NCI-H526 treated with DMSO at 0.1 percent for 48 hours (cell line): ENCODE measurements around the gene PCNT.

Experiments
- DNase-seq: peaks from one replicate; lab custom pipeline; 2025; lab: John Stamatoyannopoulos, UW

Gene PCNT

GRCh38 chr21:46409641-46410406 is 85.9 kb downstream of the PCNT start:
- no peak for DNase-seq

DNA sequence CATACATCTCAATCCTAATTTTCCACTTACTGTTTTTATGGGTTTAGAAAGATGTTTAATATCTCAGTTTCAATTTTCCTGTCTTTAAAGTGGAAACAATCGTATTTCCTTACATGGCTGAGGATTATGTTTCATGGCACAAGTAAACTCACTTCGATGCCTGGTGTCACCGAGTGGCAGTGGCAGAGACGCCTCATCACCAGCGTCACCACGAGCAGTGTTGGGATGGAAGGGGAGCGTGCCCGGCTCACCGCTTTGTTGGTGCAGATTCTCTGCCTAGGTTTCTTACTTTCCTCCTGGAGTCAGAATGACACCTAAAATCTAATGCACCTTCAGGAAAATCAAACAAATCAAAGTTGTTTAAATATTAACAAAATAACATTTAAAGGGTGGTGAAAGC is 86.6 kb downstream of the PCNT start:
- no peak for DNase-seq

DNA sequence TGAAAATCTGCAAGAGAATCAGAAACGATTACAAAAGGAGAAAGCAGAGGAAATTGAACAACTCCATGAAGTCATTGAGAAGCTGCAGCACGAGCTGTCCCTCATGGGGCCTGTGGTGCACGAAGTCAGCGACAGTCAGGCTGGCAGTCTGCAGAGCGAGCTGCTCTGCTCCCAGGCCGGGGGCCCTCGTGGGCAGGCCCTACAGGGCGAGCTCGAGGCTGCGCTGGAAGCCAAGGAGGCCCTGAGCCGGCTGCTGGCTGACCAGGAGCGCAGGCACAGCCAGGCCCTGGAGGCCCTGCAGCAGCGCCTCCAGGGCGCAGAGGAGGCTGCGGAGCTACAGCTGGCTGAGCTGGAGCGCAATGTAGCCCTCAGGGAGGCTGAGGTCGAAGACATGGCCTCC is 87.3 kb downstream of the PCNT start:
- DNase-seq: no peak

DNA sequence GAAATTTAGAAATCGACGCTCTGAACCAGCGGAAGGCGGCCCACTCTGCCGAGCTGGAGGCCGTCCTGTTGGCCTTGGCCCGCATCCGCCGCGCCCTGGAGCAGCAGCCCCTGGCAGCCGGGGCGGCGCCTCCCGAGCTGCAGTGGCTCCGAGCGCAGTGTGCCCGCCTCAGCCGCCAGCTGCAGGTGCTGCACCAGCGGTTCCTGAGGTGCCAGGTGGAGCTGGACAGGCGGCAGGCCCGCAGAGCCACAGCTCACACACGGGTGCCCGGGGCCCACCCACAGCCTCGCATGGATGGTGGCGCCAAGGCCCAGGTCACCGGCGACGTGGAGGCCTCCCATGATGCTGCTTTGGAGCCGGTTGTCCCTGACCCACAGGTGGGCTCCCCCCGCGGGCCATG is 87.7 kb downstream of the PCNT start:
- DNase-seq: no peak

GRCh38 chr21:46412521-46413364 is 88.8 kb downstream of the PCNT start:
- DNase-seq: no peak

DNA sequence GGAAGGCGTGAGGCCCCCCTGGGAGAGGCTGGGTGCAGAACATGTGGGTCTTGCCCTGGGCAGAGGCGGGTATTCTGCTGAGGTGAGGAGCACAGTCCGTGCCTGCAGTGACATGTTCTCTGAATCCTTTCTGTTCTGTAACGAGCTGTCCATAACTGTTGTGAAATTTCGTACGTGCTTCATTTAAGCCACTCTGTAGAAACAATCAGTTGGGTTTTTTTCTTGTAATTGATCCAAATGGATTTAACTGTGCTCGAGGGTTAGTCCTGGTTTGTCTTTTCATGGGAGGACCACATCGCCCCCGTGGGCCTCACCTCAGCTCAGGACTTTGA is 89.4 kb downstream of the PCNT start:
- DNase-seq: no peak

- no peak for DNase-seq
Observed at GRCh38 chr21:46414965-46415275, 91.0 kb downstream of the PCNT start.

DNA sequence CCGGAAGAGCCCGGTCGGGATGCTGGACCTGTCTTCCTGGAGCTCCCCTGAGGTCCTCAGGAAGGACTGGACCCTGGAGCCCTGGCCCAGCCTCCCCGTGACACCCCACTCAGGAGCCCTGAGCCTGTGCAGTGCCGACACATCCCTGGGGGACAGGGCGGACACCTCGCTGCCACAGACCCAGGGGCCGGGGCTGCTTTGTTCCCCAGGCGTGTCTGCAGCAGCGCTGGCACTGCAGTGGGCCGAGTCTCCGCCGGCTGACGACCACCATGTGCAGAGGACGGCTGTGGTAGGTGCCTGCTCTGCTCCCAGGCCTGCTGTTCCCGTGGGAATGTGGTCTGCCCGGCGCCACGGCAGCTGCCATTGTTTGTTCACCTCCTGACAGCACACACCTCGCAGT is 92.6 kb downstream of the PCNT start:
- DNase-seq: no peak

- no peak for DNase-seq
Observed at GRCh38 chr21:46418265-46418946, 94.5 kb downstream of the PCNT start.

DNA sequence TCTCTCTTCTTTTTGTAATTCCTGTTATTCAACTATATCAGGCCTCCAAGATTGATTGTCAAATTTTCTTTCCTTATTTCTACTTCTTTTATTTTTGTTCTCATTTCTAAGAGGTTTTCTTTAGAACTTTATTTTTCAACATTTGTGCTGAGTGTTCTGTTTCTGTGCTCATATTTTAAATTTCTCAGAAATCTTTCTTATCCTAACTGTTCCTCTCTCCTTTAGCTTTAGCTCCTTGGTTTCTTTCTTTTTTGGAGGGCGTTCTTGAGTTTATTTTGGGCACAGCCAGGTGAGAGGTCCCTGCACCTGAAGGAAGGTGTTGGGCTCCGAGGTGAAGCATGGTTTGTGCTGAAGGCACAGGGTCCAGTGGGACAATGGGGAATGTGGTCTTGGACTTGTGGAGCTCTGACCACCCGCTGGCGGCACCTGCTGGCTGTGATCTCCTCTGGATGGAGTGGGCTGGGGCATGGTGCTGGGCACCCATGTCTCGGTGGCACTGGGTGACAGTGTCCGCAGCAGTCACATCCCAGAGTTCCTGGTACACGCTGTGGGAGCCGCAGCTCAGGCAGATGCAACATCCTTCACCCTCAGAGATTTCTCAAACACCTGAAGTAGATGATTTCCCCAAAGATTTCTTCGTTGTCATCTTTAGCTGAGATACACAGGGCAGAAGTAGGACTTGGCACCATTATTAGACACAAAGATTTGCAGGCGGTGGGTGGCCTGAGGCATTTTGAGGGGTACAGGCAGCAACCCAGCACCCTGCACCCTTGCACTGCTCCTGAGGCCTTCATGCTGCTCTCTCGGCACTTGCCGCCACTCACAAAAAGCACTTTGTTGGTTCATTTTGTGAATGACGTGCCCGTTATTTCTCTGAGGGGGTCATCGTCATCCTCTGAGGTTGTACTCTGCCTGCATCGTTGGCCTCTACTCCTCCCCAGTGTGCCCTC is 96.6 kb downstream of the PCNT start:
- DNase-seq: no peak

DNA sequence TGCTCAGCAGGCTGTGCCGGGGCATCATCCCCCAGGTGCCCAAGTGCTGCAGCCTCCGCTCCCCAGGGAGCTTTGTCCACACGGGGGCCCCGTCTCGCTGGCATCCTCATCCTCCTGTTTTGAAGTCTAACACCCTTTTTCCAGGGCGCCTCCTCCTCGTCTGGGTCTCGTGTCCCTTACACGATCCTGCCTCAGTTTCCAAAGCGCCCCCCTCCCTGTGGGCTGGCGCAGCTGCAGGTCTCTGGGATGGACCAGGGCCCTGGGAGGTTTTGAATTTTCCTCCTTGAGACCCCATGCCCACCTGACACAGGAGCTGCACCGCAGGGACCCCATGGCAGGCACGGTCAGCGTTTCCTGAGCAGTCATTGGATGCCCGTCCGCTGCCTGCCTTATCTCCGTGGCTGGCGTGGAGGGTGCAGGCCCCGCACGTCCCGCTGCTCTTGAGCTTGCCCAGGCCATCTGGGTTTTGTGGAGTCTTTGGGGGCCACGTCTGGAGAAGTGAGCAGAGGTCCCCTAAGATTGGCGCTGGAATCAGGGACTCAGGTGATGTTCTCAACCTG is 97.3 kb downstream of the PCNT start:
- no peak for DNase-seq

- DNase-seq: no peak
Observed at GRCh38 chr21:46421756-46422555, 98.0 kb downstream of the PCNT start.

DNA sequence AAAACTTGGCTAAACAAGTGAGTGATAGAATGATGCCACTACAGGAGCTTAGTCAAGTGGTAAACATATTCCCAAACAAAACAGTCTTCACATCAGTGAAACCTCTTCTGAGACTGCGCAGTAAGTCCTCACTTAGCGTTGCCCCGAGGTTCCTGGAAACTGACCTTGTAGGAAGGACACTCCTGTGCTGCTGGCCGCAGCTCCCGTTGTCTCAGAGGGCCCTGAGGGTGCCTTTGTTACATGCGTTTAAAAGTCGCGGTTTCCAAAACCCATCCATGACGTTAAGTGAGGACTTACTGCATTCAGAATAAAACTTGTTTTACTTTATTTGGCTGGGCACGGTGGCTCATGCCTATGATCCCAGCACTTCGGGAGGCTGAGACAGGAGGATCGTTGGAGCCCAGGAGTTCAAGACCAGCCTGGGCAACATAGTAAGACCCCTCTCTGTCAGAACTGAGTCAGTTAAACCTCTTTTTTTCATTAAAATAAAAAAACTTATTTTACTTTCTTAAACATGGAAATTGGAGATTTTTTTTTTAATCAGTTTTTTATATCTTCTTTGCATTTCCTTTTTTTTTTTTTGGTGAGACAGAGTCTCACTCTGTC is 98.8 kb downstream of the PCNT start:
- no peak for DNase-seq

DNA sequence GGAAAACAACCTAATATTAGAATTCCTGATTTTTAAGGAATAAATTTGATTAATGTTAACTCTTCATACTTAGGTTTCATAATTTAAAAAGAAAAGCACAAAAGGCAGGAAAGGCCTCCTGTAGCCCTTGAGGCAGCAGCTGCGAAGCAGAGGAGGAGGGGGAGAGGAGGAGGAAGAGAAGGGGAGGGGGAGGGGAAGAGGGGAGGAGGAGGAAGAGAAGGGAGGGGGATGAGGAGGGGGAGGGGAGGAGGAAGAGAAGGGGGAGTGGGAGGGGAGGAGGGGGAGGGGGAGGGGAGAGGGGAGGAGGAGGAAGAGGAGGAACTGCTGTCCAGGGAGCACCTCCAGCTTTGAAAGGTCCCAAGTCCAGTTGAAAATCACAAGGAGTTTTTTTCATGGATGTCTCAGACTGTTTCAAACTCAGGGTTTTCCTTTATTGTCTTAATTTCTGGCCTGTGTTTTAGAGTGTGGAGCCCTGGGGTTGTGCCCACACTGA is 99.6 kb downstream of the PCNT start:
- no peak for DNase-seq

DNA sequence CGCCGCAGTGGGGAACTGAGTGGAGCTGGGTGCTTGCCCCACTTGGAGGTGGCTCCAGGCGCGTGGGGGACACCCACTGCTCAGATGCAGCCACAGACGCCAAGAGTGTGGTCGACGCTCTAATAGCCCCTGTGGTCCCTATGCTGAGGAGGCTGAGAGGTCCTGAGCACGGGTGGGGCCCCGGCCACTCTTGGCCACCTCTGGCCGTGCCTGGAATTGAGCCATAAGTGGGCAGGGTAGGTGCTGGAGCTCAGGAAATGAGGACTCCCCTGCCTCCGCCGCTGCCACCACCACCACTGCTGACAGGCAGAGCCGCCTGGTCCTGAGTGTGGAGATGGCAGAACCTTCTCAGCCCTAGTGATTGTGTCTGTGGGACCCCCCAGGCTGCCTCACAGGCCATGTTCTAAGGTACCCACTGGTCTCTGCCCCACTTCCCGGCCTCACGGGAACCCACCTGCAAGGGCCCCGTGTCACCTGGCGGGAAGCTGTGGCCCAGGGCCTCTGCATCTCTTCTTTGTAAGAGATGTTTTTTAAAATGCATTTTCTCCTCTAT is 100.2 kb downstream of the PCNT start:
- DNase-seq: no peak

DNA sequence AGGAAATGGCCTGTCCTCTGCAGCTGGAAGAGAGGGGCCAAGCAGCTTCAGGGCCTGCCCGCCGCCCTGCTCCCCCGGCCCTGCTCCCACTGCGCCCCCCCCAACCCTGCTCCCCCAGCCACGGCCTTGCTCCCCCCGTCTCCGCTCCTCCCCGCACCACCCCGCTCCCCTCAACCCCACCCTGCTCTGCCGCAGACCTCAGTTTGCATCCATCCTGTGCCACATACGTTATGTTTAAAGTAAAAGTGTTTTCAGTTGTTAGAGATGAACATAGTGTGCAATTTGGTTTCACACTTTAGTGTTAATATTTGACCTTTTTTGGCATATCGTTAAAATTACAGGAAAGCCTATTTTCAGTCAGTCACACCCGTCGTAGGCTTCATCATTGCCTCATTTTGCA is 100.7 kb downstream of the PCNT start:
- no peak for DNase-seq

GRCh38 chr21:46425041-46425440 is 101.1 kb downstream of the PCNT start:
- DNase-seq: no peak

GRCh38 chr21:46425571-46425970 is 101.6 kb downstream of the PCNT start:
- no peak for DNase-seq

DNA sequence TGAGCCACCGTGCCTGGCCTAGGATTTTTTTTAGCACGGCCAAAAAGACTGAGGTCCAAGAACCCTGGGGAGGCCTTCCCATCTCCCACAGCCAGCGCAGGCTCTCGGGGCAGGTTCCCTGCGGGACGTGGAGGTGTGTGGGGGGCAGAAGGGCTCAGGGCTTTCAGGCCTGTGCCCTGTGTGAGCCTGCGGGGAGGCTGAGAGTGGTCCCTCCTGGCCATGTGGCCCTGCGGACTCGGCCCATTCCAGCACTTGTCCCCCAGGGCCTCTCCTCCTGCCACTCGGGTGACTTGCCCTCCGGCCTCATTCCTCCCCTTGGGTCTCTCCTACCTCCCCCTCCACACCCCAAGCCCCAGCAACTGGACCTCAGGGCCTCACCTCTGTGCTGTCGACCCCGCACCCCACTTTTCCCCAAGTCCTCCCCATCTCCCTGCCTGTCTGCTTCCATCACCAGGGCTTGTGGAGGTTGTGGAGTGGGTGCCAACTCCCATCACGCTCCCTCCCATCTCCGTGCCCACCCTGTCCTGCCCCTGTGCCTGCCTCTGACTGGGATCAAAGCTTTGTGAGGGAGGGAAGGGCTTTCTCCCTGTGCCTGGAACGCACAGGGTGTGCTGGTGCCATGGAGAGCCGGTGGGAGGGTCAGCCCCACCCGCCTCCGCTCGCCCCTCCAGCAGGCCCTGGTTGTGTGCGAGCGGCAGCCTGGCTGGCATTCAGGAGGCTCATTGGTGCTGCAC is 102.5 kb downstream of the PCNT start:
- no peak for DNase-seq
